Hepatocyte (in vitro differentiated cells): ENCODE results near the gene MTARC1. TPM values are rescaled to one million over a fixed set of nuclear protein-coding genes. Genes with fewer than 3 reads are reported as not detected.
A peak's percentile ranks its signal among the peaks of the same experiment; 100 is the strongest.

Experiments used
- DNase-seq: peaks from one replicate; pipeline ENCODE4 v3.0.0-alpha.2; 2016; ENCODE audit warnings: low spot score
- H2AFZ ChIP-seq: fragments of 200-600 bp; sonication (generic); 2 replicates; pipeline ENCODE4 v1.6.0; 2016; ENCODE audit warnings: antibody characterized with exemption, mild to moderate bottlenecking
- H3K27ac ChIP-seq: fragments of 200-600 bp; sonication (generic); 2 replicates; pipeline ENCODE4 v1.5.1; 2016; ENCODE audit warnings: mild to moderate bottlenecking
- H3K27me3 ChIP-seq: fragments of 200-600 bp; sonication (generic); 2 replicates; pipeline ENCODE4 v1.6.1; 2016
- H3K36me3 ChIP-seq: fragments of 200-600 bp; sonication (generic); replicated peaks from 2 replicates; pipeline ENCODE4 v1.5.1; 2016; ENCODE audit warnings: low read depth; ENCODE audit not compliant: insufficient read depth
- H3K4me1 ChIP-seq: fragments of 200-600 bp; sonication (generic); 2 replicates; pipeline ENCODE4 v1.5.1; 2016; ENCODE audit warnings: mild to moderate bottlenecking, moderate library complexity; ENCODE audit not compliant: insufficient read depth
- H3K4me2 ChIP-seq: fragments of 200-600 bp; sonication (generic); 2 replicates; pipeline ENCODE4 v1.6.0; 2016
- H3K4me3 ChIP-seq: fragments of 200-600 bp; sonication (generic); 2 replicates; pipeline ENCODE4 v1.5.1; 2016; ENCODE audit warnings: mild to moderate bottlenecking
- H3K79me2 ChIP-seq: fragments of 200-600 bp; sonication (generic); 2 replicates; pipeline ENCODE4 v1.6.0; 2017; ENCODE audit warnings: mild to moderate bottlenecking
- H3K9me2 ChIP-seq: fragments of 200-600 bp; sonication (generic); replicated peaks from 2 replicates; pipeline ENCODE4 v1.6.0; 2017; ENCODE audit warnings: mild to moderate bottlenecking; ENCODE audit not compliant: insufficient read depth
- H3K9me3 ChIP-seq: fragments of 200-600 bp; sonication (generic); 2 replicates; pipeline ENCODE4 v1.5.1; 2016; ENCODE audit warnings: low read depth, mild to moderate bottlenecking
- H4K20me1 ChIP-seq: fragments of 200-600 bp; sonication (generic); 2 replicates; pipeline ENCODE4 v1.6.0; 2016; ENCODE audit warnings: mild to moderate bottlenecking; ENCODE audit not compliant: insufficient read depth, poor library complexity, severe bottlenecking
- CTCF ChIP-seq: fragments of 200-600 bp; sonication (generic); IDR thresholded peaks from 2 replicates; pipeline ENCODE4 v1.5.1; 2016; ENCODE audit warnings: antibody characterized with exemption, mild to moderate bottlenecking; ENCODE audit not compliant: poor library complexity
- EZH2 ChIP-seq: fragments of 200-600 bp; sonication (generic); IDR thresholded peaks from 2 replicates; pipeline ENCODE4 v1.6.1; 2016; ENCODE audit warnings: antibody characterized with exemption, mild to moderate bottlenecking, borderline replicate concordance
- EZH2phosphoT487 ChIP-seq: fragments of 200-600 bp; sonication (generic); IDR thresholded peaks from one replicate; pipeline ENCODE4 v1.6.1; 2018; ENCODE audit warnings: antibody characterized with exemption, mild to moderate bottlenecking, low read depth, moderate library complexity; ENCODE audit not compliant: unreplicated experiment, severe bottlenecking
- WGBS: methylation state at CpG from one replicate; pipeline ENCODE4 v1.1.6; 2016; ENCODE audit warnings: low lambda C conversion rate; ENCODE audit errors: missing lambda C conversion rate; 5-methylcytosine and 5-hydroxymethylcytosine counted together
- polyA plus RNA-seq: library from polyadenylated mRNA; unstranded; fragments of >200 nt; fragmentation: Nextera tagmentation; extraction: Ambion mirVana; gene quantifications from 2 replicates; pipeline ENCODE4 v1.2.1, GENCODE V29; 2016
- total RNA-seq: library from RNA; depleted of rRNA; stranded (reverse); fragments of >200 nt; gene quantifications from 2 replicates; pipeline ENCODE4 v1.2.3, GENCODE V29; 2014

Gene MTARC1
- total and polyA plus RNA-seq, 2 experiments from 2014 or later, result 15.8 to 24.0 TPM

GRCh38 chr1:220775240-220775853 is 11.4 kb upstream of the MTARC1 start:
- Histone ChIP-seq H3K4me2 (no peak overlapping the region), H2AFZ (no peak overlapping the region), H3K27me3 (no peaks in the 10 kb centered on the region), H4K20me1 (no peaks in the 10 kb centered on the region), H3K4me1 (no peaks in the 10 kb centered on the region), H3K9me3 (no peaks in the 10 kb centered on the region), H3K4me3 (no peak overlapping the region), H3K79me2 (no peaks in the 10 kb centered on the region), H3K9me2 (no peaks in the 10 kb centered on the region), H3K36me3 (no peaks in the 10 kb centered on the region), H3K27ac (no peak overlapping the region)
- peak; percentile 41 for DNase-seq
- TF ChIP-seq EZH2 (no peak), CTCF (peak; percentile 75)
- WGBS, result 39% methylated on average over 8 of the region's 8 CpGs

DNA sequence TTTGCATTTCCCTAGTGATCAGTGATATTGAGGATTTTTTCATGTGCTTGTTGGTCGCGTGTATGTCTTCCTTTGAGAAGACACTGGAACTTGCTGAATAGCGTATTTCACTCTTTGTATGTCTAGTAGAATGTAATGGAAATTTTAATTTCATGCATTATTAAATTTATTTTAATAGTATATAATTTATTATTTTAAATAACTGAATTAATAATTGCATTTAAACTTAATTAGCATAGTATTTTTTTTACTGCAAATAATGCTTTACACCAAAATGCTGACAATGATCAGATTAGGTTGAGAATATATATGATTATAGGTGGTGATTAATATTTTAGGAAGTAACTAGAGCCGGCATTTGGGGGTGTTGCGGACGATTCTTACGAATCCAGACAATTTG is 10.5 kb upstream of the MTARC1 start:
- H3K79me2 ChIP-seq, result no peaks in the 10 kb centered on the region
- H4K20me1 ChIP-seq, result no peaks in the 10 kb centered on the region
- H3K4me3 ChIP-seq, result no peak overlapping the region
- WGBS, result 98% methylated on average over 7 of the region's 7 CpGs
- H3K4me2 ChIP-seq, result no peak overlapping the region
- TF ChIP-seq EZH2phosphoT487 (no peak), EZH2 (no peak), CTCF (no peak)
- H3K27me3 ChIP-seq, result no peaks in the 10 kb centered on the region
- no peaks in the 10 kb centered on the region for H3K4me1 ChIP-seq
- H2AFZ ChIP-seq, result no peak overlapping the region
- DNase-seq, result no peak
- H3K36me3 ChIP-seq, result no peaks in the 10 kb centered on the region
- H3K27ac ChIP-seq, result no peak overlapping the region
- H3K9me2 ChIP-seq, result no peaks in the 10 kb centered on the region
- no peaks in the 10 kb centered on the region for H3K9me3 ChIP-seq

DNA sequence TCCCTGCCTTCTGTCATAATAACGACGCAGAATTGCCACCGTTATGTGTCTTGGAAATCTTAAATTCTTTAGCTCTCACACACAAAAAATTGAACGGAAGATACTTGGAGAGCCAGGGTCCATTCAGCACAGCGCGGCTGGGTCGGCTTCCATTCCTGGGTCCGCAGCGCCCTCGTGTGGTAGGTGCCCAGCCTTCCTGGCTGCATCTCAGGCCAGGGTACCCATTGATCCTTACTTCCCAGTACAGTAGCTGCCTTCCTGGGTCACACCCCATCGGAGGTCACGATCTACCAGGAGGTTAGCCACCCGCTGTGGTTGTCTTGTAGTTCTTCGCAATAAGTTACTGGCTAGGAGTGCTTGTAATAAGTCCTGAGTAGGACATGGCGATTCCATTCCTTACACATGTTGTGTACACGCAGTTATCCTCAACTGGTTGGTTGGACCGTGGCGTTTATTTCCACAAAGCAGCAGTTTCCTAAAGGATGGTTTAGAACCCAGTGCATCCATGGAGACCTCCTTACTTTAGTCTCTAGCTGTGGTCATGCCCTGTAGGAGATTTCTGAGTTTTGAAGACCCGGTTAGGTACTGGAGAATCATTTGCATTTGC is 9.9 kb upstream of the MTARC1 start:
- Histone ChIP-seq H3K4me3 (no peak overlapping the region), H3K27ac (no peak overlapping the region)
- 30% methylated on average over 19 of the region's 19 CpGs for WGBS

More for the DNA sequence above, 9.9 kb upstream of the MTARC1 start:
- Histone ChIP-seq H3K79me2 (no peaks in the 10 kb centered on the region), H3K27me3 (no peaks in the 10 kb centered on the region), H4K20me1 (no peaks in the 10 kb centered on the region), H3K9me2 (no peaks in the 10 kb centered on the region), H3K4me1 (no peaks in the 10 kb centered on the region), H3K4me2 (no peak overlapping the region), H2AFZ (no peak overlapping the region), H3K36me3 (no peaks in the 10 kb centered on the region), H3K9me3 (no peaks in the 10 kb centered on the region)
- TF ChIP-seq CTCF (peak; percentile 89), EZH2 (no peak)
- peak; percentile 90 for DNase-seq
